ENCODE data around the gene KLHL8.

Gene KLHL8

DNA sequence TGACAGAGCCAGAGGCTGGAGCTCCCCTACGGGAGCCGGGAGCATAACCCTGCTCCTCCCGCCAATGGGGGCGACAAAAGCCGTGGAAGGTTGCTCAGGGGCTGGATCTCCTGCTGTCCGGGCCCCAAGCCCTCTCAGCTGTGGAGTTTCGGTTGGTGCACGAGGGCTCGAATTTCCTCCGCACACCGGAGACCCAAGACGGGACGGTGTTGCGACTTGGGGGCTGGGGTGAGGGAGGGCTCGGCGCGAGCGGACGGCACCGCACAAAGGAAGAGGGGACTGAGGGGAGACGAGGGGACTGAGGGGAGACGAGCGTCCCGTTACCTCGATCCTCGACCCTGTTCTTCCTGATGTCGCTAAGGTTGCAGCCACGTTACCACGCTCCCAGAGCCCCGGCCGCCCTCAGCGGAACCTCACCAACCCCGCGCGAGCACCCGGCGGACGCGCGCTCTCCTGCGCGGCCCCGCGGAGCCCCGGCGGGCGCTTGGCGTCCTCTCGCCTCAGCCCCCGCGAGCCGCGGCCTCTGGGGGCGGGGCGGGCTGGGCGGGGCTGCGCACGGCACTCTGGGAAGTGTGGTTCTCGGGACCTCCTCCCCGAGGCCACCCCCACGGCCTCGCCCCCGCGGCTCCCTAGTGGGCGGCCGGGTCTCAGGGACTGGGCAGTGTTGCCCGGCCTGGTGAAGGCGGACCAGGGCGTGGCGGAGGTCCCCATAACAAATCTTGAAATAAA is at the start of gene KLHL8:
KLHL8 (minus strand) TSS at position 525 of the 729 bp plus-strand sequence. CDS start 25,079 bp downstream, outside the sequence.
- peak; percentile 86 for DNase-seq (ENCODE audit: low spot score)

DNA sequence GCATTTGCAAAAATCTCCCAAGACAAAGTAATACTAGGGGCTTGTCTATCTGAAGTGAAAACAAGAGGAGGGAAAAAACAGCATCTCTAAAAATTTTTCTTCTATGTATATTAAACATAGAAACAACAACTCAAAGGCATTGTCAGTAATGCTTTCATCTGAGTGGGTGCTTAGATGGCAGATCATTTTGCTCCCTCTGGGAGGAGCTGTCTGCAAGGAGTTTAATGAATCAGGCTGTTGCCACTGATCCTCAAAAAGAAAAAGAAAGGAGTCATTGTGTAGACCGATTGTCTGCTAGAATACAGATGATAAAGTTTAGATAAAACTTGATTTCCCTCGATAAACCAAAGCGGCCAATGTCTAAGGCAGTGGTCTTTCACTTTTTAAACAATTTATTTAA is 49.7 kb upstream of the KLHL8 start:
- peak; percentile 93 for DNase-seq (ENCODE audit: low spot score)

DNA sequence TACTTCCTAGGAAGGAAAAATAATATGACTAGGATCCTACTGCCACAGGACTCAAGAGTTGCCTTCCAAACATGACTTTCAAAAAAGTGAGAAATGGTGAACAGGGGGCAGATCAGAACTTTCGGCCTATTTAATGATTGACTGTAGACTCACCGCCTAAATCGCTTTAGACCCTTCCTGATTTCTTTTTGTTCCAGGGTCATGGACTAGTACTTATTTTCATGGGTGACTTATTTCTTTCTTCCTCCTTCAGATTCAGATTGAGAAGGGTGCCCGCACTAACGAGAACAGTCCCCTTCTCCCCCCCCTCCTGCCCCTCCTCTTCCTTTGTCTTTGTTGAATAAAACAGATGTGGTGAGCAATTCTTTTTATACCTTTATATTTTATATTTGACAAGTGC is 48.0 kb upstream of the KLHL8 start:
- no peak for DNase-seq (ENCODE audit: low spot score)

DNA sequence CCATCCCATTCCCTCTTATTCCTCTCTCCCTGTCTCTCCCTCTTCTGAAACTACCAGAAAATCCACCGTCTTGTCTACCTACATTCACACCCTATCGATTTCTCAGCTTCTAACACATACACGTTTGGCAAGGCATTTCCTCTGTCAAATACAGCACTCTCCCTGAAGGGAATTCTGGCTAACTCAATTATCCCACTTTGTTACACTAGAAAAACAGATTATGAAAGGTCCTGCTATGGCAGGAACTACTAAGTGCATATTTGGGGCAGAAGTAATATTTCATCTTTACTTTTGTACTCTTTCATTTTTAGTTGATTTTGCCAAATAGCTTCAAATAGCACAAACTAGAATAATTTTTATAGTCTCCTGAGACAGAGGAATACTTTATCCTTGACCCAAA is 46.6 kb upstream of the KLHL8 start:
- no peak for DNase-seq (ENCODE audit: low spot score)

DNA sequence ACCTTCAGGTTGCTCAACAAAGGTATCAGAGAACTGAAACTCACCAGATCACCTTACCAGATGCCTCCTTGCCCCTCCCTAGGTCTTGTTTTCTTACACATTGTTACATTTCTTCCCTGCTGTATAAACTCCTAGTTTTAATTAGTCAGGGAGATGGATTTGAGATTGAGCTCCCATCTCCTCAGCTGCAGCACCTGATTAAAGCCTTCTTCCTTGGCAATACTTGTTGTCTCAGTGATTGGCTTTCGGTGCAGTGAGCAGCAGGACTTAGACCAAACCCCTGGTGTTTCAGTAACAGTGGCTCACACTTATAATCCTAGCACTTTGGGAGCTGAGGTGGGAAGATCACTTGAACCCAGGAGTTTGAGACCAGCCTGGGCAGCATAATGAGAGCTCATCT is 42.5 kb upstream of the KLHL8 start:
- no peak for DNase-seq (ENCODE audit: low spot score)

DNA sequence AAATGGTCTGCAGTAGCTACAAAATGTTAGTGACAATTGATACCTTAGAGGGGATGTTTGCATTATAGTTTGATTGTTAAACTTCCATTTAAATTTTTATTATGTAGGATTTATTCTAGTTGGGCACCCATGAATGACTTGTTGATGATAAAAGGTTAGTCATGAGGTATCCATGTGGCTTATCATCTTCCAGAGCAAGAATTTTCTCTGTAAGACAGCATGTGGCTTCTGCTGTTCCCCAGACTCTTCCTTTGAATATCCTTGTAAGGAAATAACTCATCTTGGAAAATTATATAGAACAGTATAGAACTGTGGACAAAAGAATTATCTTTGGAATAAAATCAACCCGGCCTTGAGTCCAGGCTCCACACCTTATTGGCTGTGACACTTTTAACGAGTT is 40.1 kb upstream of the KLHL8 start:
- no peak for DNase-seq (ENCODE audit: low spot score)

DNA sequence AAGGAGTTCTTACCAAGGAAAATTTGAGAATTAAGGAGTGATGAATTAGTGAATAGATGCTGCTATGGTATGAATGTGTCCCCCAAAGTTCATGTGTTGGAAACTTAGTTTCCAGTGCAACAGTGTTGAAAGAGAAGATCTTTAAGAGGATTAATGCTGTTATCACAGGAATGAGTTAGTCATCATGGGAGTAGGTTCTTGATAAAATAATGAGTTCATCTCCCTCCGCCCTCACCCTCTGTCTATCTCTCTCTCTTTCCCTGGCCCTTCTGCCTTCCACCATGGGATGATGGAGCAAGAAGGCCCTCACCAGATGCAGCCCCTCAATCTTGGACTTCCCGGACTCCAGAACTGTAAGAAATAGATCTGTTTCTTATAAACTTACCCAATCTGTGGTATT is 38.3 kb upstream of the KLHL8 start:
- no peak for DNase-seq (ENCODE audit: low spot score)

DNA sequence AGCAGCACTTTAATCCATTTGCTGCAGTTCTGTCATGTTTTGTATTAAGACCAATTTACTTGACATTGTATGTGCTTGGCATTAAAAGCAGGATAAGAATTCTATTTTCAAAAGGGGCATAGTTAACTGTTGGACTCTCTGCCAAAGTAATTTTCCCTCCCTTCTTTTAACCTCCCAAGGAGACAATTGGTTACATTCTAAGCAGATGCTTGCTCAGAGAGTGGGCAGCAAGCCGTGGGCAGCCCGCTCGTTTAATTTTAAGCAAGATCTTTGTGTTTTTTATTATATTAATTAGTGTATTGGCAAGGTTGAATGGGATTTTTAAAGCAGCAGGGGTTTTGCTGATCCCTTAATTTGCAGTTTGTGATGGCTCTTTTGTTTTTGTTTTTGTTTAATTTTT is 37.1 kb upstream of the KLHL8 start:
- peak; percentile 78 for DNase-seq (ENCODE audit: low spot score)

DNA sequence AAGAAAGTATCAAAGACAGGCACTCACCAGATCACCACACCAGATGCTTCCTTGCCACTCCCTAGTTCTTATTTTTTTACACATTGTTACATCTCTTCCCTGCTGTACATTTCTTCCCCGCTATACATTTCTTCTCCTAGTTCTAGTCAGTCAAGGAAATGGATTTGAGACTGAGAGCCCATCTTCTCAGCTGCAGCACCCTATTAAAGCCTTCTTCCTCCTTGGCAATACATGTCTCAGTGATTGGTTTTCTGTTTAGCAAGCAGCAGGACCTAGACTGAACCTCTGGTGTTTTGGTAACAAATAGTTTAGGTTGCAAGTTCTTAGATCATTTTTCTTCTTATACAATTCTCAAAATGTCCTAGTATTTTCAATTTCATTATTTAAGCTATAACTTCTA is 35.3 kb upstream of the KLHL8 start:
- no peak for DNase-seq (ENCODE audit: low spot score)

DNA sequence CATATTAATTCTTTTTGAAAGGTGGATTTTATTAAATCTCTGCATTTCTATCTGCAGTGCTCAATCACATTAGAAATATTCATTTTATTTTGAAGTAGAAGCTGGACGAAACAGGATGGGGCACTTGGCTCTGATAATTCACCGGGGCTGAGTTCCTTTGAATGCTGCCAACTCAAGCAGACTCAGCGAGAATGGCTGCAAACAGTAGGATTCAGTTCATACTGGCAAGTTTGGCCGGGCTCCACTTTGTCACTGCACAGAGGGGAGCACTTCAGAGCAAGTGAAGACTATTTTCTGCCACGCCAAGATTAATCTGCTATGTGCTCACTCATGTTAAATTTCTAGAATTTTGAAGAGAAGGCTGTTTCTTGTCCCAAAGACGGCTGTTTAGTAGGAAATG is 30.7 kb upstream of the KLHL8 start:
- DNase-seq (ENCODE audit: low spot score): peak; percentile 97

DNA sequence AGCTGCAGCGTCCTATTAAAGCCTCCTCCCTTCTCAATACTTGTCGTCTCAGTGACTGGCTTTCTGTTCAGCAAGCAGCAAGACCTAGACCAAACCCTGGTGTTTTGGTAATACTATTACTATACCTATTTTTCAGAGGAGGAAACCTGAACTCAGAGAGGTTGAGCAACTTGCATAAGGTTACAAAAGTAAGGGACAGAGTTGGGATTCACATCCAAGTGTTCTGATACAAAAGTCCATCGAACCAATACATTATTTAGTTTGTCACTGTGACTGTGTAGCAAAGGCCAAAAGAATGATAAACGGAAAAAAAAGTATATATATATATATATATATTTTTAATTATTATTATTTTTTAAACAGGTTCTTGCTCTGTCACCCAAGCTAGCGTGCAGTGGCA is 29.9 kb upstream of the KLHL8 start:
- DNase-seq (ENCODE audit: low spot score): no peak

DNA sequence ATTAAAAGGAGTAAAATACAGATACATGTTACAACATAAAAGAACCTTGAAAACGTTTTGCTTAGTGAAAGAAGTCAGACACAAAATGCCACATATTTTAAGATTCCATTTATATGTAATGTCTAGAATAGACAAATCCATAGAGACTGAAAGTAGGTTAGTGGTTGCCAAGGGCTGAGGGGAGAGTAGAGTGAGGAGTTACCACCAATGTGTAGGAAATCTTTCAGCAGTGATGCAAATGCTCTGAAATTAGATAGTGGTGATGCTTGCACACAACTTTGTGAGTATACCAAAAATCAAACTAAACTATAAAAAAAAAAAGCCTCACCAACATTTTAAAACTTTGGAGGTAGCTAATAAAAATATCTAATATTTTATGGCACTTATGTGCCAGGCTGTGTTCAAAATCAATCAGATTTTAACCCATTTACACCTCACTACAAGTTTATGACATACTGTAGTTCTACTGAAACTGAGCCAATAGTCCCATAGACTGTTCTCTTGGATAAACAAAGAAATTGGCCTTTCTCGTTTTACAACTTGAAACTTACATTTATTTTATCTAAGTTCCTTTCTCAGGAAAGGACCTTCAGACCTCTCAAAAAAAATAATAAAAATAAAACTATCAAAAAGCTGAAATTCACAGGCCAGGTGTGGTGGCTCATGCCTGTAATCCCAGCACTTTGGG is 29.1 kb upstream of the KLHL8 start:
- no peak for DNase-seq (ENCODE audit: low spot score)

DNA sequence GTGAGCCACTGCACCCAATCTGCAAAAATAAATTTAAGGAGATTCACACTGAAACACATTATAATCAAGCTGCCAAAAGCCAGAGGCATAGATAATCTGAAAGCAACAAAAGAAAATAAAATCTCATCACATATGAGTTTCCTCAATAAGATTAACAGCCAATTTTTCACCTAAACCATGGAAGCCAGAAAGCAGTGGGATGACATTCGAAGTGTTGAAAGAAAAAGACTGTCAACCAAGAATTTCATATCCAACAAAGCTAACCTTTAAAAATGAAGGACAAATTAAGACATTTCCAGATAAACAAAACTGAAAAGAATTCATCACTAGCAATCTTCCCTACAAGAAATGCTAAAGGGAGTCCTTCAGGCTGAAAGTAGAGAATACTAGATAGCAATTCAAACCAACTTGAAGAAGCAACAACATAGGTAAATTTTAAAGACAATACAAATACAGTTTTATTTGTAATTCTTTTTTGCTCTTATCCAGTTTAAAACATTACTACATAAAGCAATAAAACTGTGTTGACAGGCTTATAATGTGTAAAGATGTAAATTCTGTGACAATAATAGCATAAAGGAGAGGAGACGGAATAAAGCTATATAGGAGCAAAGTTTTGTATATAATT is 23.1 kb upstream of the KLHL8 start:
- DNase-seq (ENCODE audit: low spot score): no peak

DNA sequence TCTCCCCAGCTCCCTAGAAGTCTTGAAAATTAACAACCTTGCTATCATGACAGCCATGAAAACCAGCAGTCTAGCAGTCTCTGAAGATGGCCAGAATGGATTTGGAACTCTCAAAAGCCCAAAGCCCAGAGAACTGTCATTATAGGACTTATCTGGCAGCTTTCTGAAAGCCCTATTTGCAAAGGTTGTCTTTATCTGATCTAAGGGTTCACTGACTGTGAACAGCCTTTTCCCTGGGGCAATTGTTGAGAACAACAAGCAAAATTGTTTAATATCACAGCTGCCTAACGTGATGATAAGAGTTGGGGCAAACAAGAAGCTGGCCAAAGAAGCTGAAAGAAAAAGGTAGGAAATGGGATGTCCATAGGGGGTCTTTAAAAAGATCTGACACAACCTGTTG is 20.9 kb upstream of the KLHL8 start:
- no peak for DNase-seq (ENCODE audit: low spot score)

DNA sequence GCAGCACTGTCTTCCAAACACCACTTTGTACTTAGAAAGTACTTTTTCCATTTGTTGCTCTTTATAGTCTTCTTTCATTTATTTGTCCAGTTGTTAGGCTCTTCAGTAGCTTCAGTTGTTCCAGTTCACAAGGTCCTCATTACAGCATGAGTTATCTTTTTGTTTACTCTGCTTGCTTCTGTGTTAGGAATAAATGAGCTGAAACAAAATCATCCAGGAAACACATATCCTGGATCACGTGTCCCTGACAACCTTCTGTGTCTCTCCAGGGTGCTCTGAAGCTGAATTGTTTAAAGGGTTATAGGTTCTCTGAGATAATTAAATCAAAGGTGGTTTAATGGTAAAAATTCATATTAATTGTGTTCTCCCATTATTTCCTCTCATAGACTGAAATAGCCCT is 19.9 kb upstream of the KLHL8 start:
- DNase-seq (ENCODE audit: low spot score): no peak

DNA sequence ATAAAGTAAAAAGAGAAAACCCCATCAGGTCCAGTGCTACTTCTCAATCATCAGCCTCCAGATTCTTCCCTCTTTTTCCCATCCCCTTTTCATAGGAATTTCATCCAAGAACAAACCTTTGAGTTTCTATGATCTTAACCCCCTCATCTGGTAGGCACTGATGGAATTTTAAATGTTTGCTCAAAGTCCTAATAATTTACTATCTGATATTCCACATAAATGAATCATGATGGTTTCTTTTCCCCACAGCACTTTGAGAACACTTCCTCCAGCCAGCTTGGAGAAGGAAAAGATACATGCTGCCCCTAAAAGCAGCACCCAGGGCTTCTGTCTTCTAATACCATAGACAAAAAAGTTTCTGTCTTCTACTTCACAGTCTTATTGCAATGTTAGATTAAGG is 19.4 kb upstream of the KLHL8 start:
- DNase-seq (ENCODE audit: low spot score): no peak

DNA sequence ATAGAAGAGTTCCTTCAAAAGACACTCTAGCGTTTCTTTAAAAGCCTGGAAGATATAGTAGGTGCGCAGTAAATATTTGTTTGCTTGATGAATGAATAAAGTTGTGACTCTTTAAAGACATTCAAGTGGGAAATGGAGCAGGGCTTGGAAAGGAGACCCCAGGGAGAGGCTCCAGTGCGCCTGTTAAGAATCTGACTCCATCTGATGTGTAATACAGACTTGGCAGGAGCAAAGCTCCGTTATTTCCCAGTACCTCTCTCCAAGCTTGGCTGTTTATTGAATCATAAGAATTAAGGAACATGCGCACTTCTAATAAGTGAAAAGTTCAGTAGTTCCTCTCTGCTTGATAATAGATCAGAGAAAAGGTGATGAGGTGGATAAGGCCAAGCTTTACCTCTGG is 18.8 kb upstream of the KLHL8 start:
- DNase-seq (ENCODE audit: low spot score): no peak

DNA sequence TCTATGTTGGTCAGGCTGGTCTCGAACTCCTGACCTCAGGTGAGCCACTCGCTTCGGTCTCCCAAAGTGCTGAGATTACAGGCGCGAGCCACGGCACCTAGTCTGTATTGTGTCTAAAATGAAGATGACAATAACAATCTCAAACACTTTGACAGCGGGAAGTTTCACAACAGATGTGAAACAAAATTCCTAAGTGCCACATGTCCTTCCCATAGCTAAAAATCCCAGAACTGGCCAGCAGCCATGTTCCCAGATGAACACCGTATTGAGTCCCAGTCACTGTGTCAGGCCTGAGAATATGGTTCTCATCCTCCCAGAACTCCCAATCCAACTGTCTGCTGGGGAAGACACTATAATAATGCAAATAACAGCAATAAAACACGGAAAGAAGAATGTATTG is 16.4 kb upstream of the KLHL8 start:
- DNase-seq (ENCODE audit: low spot score): no peak

DNA sequence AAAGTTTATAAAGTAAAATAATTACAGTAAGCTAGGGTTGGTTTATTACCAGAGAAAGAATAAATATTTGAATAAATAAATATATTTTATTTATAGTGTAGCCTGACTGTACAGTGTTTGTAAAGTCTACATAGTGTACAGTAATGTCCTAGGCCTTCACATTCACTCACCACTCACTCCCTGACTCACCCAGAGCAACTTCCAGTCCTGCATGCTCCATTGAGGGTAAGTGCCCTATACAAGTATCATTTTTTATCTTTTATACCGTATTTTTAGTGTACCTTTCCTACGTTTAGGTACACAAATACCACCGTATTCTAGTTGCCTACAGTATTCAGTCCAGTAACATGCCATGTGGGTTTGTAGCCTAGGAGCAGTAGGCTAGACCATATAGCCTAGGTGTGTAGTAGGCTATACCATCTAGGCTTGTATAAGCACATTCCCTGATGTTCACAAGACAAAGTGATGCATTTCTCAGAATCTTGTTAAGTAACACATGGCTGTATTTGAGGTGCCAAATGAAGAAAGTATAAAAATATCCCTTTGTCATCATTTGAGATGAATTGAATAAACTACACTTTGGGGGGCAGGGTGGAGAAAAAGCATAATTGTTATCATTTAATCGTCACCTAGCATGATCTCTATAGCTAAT is 14.7 kb upstream of the KLHL8 start:
- DNase-seq (ENCODE audit: low spot score): no peak

DNA sequence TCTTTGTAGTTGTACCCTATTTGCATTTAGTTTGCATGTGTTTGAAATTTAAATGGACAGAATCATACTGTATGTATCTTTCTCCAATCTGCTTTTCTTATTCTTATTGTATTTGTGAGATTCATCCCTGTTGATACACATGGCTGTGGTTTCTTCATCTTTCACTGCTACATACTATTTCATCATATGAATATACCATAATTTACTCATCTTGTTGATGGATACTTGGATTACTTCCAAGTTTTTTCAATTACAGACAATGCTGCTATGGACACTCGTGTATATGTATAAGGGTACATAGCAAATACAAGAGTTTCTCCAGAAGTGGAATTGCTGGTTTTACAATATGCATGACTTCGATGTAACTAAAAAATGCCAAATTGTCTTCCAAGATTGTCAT is 11.8 kb upstream of the KLHL8 start:
- DNase-seq (ENCODE audit: low spot score): no peak

DNA sequence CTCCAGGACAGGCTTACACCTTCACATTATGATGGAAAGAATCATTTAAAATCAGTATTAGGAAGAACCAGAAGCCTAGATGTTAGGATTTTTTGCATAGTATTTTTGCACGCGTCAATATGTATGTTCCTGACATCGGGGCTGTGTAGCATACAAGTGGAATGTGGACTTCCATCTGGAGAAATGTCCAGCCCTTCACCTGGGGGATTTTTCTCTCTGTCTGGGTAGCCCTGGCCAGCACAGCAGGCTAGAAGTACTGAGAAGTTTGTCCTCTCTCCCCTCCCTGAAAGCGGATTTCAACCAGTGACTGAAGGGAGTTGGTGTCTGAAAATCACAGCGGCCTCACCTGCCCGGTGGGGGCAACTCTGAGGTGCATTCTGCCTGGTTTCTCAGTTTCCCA is 10.4 kb upstream of the KLHL8 start:
- no peak for DNase-seq (ENCODE audit: low spot score)

DNA sequence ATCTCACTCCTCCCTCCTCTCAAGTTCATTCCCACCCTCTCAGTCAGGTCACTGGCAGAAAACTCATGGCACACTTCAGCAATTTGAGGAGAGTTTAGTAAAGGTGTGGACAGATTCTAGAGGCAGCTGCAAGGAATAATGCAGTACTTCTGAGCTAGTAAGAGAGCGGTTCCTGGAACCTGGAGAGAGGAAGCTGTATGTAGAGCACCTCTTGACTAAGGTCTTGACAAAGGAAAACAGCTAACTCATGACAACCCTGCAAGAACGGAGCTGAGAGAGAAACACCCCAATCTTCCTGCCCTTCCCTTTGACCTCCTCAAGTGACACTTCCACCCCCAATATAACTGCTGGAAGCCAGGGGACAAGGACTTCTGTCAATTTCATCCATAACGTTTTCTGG is 9.6 kb upstream of the KLHL8 start:
- DNase-seq (ENCODE audit: low spot score): no peak

DNA sequence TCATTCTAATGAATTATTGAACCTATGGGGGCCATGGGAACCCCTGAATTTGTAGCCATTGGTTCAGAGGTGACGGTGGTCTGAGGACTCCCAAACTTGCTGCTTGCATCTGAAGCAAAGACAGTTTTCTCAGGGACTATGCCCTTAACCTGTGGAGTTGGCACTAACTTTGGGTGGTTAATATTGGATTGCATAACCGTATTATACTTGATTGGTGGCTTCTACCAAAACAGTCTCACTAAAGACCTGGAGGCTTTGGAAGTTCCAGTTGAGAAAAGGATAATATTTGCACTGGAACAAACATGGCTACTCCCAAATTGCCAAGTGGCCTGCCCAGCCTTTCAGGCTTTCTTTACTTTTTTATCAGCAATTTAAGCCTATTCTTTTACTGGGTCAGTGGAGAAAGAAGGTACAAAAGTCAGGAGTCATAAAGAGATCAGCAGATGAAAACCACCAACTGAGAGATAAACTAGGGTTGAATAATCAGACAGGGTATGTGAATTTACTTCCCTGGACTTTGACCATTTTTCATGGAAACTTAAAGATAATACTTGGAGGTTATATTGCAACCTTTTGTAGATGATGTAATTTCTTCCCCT is 7.9 kb upstream of the KLHL8 start:
- no peak for DNase-seq (ENCODE audit: low spot score)
